Duodenal mucosa (tissue), 2 donors: ENCODE results near the gene GATA2.

Source experiments
- H3K27ac ChIP-seq: one replicate; pipeline ENCODE4 v1.7.0; 2013; ENCODE audit warnings: low read depth, low read length
- H3K27me3 ChIP-seq, 2 donors: one replicate each; pipeline ENCODE4 v1.7.0; 2013; ENCODE audit warnings: low read length in 2 of 2, control low read depth in 1 of 2; ENCODE audit not compliant: insufficient read depth in 2 of 2, control insufficient read depth in 1 of 2
- H3K36me3 ChIP-seq, 2 donors: one replicate each; pipeline ENCODE4 v1.7.0; 2013; ENCODE audit warnings: low read length in 2 of 2, control low read depth in 1 of 2; ENCODE audit not compliant: insufficient read depth in 2 of 2, control insufficient read depth in 1 of 2
- H3K4me1 ChIP-seq, 2 donors: one replicate each; pipeline ENCODE4 v1.7.0; 2013; ENCODE audit warnings: low read length in 2 of 2, control low read depth in 1 of 2; ENCODE audit not compliant: insufficient read depth in 2 of 2, control insufficient read depth in 1 of 2
- H3K4me3 ChIP-seq, 2 donors: one replicate each; pipeline ENCODE4 v1.7.0; 2013; ENCODE audit warnings: low read length in 2 of 2, low read depth in 1 of 2
- H3K9ac ChIP-seq, 2 donors: one replicate each; pipeline ENCODE4 v1.7.0; 2013; ENCODE audit warnings: low read length in 2 of 2, low read depth in 1 of 2
- H3K9me3 ChIP-seq, 2 donors: one replicate each; pipeline ENCODE4 v1.7.0; 2013; ENCODE audit warnings: low read length in 2 of 2, control low read depth in 1 of 2; ENCODE audit not compliant: control insufficient read depth in 1 of 2

The GATA2 gene

DNA sequence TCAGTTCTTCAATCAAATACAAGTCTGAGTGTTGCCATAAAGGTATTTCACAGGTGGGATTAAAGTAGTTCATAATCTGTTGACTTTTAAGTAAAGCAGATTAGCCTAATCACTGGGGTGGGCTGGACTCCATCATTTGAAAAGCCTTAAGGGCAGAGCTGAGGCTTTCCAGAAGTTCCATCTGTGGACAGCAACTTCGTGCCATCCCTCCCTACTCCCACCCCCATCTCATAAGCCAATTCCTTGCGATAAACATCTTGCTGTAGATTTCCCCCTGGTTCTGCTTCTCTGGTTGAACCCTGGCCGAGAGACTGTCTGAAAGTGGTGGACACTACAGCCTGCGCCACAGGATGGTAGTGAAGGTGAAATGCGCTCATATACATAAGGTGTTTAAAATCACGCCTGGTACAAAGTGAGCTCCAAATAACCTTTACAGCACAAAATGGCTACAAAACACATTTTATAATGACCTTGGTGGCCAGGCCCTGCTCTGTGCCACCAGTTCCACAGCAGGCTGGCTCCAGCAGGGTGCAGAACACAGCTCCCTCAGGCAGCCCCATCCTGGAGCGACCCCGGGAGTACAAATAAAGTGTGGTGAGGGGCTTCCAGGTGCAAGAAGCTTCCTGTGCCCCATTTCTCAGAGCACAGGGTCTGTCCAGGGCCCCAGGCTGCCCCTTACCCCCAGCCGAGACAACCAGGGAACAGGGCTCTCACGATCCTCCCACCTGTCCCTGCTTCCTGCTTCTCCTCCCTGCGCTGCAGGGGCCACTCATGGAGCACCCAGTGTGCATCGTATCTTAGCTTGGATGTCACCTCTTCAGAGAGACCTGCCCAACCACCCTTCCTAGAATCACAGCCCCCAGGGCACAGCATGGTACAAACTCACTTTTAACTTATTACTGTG is 25.8 kb upstream of the GATA2 start:
- H3K36me3 ChIP-seq: peaks cover 0 to 3% of the 10 kb centered on the region in 2 donors
- peaks cover 0 to 6% of the 10 kb centered on the region in 2 donors for H3K9me3 ChIP-seq
- H3K27me3 ChIP-seq: peaks cover 3 to 5% of the 10 kb centered on the region in 2 donors
- H3K4me3 ChIP-seq: no peak overlapping the region
- H3K27ac ChIP-seq: no peak overlapping the region
- no peaks in the 10 kb centered on the region for H3K4me1 ChIP-seq
- H3K9ac ChIP-seq: no peak overlapping the region

DNA sequence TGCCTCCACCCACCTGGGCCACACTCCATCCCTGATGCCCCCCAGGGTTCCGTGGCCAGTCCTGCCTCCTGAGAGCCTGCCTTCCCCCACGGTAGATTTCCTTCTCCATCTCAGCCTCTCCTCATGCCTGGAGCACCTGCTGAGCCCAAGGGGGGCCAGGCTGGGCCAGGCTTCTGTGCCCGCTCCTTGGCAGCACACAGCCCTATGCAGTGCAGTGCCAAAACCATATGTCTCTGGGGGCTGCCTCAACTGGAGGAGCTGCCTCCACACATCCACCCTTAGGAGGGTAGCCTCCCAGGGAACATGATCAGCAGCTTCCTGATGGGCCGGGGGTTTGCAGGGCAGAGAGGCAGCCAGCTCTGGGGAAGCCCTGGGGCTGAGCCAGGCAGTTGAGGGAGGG is 24.6 kb upstream of the GATA2 start:
- no peak overlapping the region for H3K9ac ChIP-seq
- H3K9me3 ChIP-seq: peaks cover 0 to 6% of the 10 kb centered on the region in 2 donors
- H3K27ac ChIP-seq: no peak overlapping the region
- peaks cover 0 to 3% of the 10 kb centered on the region in 2 donors for H3K36me3 ChIP-seq
- H3K4me3 ChIP-seq: no peak overlapping the region
- H3K4me1 ChIP-seq: no peaks in the 10 kb centered on the region
- H3K27me3 ChIP-seq: peaks cover 3 to 5% of the 10 kb centered on the region in 2 donors

DNA sequence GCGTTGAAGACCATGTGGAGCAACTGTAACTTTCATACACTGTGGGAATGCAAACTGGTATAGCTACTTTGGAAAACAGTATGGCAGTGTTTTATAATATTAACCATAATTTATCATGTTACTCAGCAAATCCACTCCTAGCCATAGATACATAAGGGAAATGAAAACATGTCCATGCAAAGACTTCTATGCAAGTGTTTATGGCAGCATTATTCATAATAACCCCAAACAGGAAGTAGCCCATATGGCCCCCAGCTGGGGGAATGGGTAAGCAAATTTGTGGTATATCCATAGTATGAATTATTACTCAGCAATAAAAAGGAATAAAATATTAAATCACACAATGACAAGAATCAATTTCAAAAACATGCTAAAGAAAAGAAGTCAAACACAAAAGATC is 23.0 kb upstream of the GATA2 start:
- Histone ChIP-seq H3K9ac (no peak overlapping the region), H3K9me3 (peaks cover 0 to 6% of the 10 kb centered on the region in 2 donors), H3K36me3 (peaks cover 0 to 3% of the 10 kb centered on the region in 2 donors), H3K27me3 (peaks cover 3 to 5% of the 10 kb centered on the region in 2 donors), H3K4me1 (no peaks in the 10 kb centered on the region), H3K4me3 (no peak overlapping the region), H3K27ac (no peak overlapping the region)

DNA sequence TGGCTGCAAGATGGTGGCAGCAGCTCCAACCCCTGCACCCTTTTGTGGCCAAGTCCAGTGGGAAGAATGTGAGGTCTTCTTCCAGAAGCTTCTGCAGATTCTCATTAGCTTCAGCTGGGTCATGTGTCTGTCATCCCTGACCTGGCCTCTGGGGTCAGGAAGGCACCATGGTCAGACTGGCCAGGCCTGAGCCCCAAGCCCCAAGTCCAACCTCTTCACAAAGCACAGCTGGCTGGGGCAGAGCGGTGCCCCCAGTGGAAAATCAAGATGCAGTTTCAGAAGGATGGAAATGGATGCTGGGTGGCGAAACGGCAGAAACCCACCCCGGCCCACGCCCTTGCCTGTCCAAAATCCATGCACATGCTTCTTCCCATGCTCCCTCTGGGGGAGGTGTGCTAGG is 15.9 kb upstream of the GATA2 start:
- H3K36me3 ChIP-seq: no peaks in the 10 kb centered on the region
- no peak overlapping the region for H3K27ac ChIP-seq
- H3K9ac ChIP-seq: no peak overlapping the region
- H3K9me3 ChIP-seq: peaks cover 0 to under 1% of the 10 kb centered on the region in 2 donors
- H3K27me3 ChIP-seq: peaks cover 14 to 21% of the 10 kb centered on the region in 2 donors
- no peak overlapping the region for H3K4me3 ChIP-seq
- no peaks in the 10 kb centered on the region for H3K4me1 ChIP-seq

DNA sequence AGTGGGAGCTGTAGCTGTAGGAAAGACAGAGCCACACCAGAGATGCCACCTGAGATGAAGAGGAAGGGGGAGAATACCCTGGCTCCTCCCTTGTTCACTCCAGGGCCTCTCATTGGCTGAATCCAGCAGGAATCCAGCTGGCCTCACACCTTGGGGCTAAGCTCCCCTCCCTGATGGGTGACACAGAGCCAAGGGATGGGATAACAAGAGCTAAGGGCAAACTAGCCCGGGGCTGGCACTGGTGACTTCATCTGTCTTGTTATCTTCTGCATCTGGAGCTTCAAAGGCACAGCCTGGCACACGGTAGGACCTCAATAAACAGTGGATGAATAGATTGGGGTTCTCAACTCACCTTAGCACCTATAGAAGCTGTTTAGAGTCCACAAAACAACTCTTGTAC is 13.8 kb upstream of the GATA2 start:
- Histone ChIP-seq H3K9me3 (no peaks in the 10 kb centered on the region), H3K4me3 (no peak overlapping the region), H3K36me3 (no peaks in the 10 kb centered on the region), H3K9ac (no peak overlapping the region), H3K27me3 (peaks cover 16 to 21% of the 10 kb centered on the region in 2 donors), H3K27ac (no peak overlapping the region), H3K4me1 (no peaks in the 10 kb centered on the region)

DNA sequence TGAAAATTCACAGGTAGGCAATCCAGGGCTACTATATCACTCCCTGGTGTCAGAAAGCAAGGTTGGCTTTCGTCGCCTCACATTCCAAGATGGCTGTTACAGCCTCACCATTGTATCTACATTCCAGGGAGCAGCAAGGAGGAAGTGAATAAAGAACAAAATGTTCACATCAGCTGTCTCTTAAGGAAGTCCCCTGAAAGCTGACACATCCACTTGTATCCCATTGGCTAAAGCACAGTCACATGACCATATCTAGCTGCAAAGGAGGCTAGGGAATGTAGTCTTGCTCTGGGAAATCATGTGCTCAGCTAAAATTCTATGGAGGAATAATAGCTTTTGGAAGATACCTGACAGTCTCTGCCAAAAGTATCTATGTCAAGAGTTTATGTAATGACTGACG is 12.8 kb upstream of the GATA2 start:
- Histone ChIP-seq H3K9ac (no peak overlapping the region), H3K36me3 (no peaks in the 10 kb centered on the region), H3K27me3 (peaks cover 21 to 24% of the 10 kb centered on the region in 2 donors), H3K27ac (no peak overlapping the region), H3K4me3 (no peak overlapping the region), H3K4me1 (no peaks in the 10 kb centered on the region), H3K9me3 (no peaks in the 10 kb centered on the region)

DNA sequence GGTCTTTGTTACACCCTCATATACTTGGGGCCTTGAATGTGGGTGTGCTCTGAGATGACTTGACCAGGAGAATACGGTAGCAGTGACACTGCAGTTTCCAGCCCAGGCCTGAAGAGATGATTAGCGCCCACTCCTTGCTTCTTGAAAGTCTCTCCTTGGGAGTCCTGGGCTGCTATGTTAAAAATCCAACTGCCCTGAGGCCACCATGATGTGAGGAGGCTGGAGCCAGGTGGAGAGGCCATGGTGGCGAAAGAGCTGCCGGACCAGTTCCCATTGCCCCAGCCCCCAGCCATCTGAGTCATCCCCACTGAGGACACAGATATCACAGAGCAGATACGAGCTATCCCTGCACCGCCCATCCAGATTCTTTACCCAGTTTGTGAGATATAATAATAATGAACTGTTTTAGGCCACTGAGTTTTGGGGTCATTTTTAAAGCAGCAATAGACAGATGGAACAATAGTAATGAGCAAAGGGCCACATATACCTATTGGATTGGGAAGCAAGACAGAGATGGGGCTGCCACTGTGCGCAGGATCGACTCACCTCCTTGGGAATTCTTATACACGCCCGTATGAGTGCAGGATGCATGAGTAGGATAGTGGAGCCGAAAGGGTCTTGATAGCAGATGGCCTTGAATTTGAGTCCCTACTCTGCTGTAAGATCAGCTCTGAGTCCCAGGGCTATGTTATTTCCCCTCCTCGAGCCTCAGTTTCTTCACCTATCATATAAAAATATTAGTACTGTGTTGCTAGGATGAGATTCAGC is 12.1 kb upstream of the GATA2 start:
- Histone ChIP-seq H3K9ac (no peak overlapping the region), H3K27me3 (peaks cover 24 to 26% of the 10 kb centered on the region in 2 donors), H3K27ac (no peak overlapping the region), H3K36me3 (no peaks in the 10 kb centered on the region), H3K4me1 (no peaks in the 10 kb centered on the region), H3K4me3 (no peak overlapping the region), H3K9me3 (no peaks in the 10 kb centered on the region)

DNA sequence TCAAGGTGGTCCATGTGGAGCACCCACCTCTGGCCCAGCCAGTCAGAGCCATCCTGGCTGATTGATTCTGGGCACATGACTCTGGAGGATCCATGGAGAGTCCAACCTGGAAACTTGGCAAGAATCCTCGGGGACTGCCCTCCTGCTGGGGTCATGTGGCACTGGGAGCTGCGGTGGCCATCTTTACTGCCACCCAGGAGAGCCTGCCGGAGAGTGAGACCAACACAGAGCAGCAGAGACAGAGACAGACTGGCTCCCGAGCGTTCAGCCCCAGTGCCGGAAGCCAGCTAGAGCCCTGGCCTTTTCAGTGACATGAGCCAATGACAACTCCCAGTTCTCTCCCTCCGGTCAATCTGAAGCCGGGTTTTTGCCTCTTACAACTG is 11.5 kb upstream of the GATA2 start:
- no peak overlapping the region for H3K9ac ChIP-seq
- H3K36me3 ChIP-seq: no peaks in the 10 kb centered on the region
- H3K4me3 ChIP-seq: no peak overlapping the region
- H3K4me1 ChIP-seq: no peaks in the 10 kb centered on the region
- H3K9me3 ChIP-seq: no peaks in the 10 kb centered on the region
- no peak overlapping the region for H3K27ac ChIP-seq
- peaks cover 28 to 31% of the 10 kb centered on the region in 2 donors for H3K27me3 ChIP-seq

DNA sequence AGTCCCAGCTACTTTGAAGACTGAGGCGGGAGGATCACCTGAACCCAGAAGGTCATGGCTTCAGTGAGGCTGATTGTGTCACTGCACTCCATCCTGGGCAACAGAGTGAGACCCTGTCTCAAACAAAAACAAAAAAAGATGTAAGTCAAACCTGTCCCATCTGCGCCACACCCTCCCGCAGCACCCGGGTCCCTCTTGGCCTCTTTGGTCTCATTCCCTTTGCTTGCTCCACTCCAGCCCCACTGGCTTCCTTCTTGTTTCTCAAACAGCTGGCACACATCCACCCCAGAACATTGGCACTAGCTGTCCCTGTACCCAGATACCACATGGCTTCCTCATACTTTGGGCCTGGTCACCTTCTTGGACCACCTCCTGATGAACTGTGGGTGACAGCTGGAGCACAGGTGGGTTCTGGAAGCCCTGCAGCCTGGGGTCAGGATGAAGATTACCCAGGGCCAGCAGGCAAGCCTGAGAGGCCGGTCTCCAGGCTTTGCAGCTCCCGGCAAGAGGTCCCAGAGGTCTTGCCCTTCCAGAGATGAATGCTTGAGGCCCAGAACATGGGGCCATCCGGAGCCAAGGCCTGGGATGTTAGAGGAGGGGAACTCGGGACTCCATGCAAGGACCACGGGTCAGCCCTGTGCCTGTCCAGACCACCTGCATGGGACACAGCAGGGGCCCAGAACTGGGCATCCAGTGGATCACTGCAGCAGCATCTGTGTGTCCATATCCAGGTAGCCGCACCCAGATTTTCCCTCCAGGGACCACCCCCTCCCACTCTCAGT is 10.9 kb upstream of the GATA2 start:
- Histone ChIP-seq H3K27me3 (peaks cover 31 to 34% of the 10 kb centered on the region in 2 donors), H3K4me3 (no peak overlapping the region), H3K36me3 (no peaks in the 10 kb centered on the region), H3K9me3 (no peaks in the 10 kb centered on the region), H3K4me1 (no peaks in the 10 kb centered on the region), H3K27ac (no peak overlapping the region), H3K9ac (no peak overlapping the region)
